K562 (cell line): ENCODE results near the gene EYA3. TPM values are rescaled to one million over a fixed set of nuclear protein-coding genes. Genes with fewer than 3 reads are reported as not detected.

Source experiments
- ATAC-seq: fragments of 200-7000 bp; cut with Tn5 transposase; 3 replicates; pipeline ENCODE4 v1.9.1; 2020; ENCODE audit warnings: moderate library complexity
- BruUV-seq: library from RNA; stranded (reverse); fragments of 400-500 nt; replicated peaks from 2 replicates; lab custom pipeline; 2021; lab: Mats Ljungman, UMichigan
- CTCF ChIA-PET: fragments of 300-600 bp; formaldehyde crosslinking; extraction: SDS; loops from one replicate; lab custom pipeline; 2021; ENCODE audit warnings: low intra/inter-chr PET ratio; lab: Yijun Ruan, JAX
- POLR2A ChIA-PET: fragments of 300-600, 350-650 bp; sonication (Branson Sonifier 250); formaldehyde crosslinking; extraction: SDS; loops from one replicate; lab custom pipeline; 2021; ENCODE audit warnings: antibody characterized with exemption, inconsistent platforms; lab: Yijun Ruan, JAX
- DNase-seq, 4 experiments: peaks; one replicate each; pipeline versions ENCODE4 v3.0.0 to v3.0.0-alpha.2; 2011 to 2018; ENCODE audit warnings: low spot score in 3 of 4, mixed read lengths in 3 of 4; ENCODE audit errors: extremely low read depth in 1 of 4
- FAIRE-seq: peaks from 2 replicates; lab custom pipeline; 2011; peaks lifted over from hg19 to GRCh38; lab: Jason Lieb, UNC
- H2AFZ ChIP-seq: 2 replicates; pipeline ENCODE4 v1.6.0; 2011; ENCODE audit warnings: low read depth, low read length, control low read depth, inconsistent platforms
- H3K27ac ChIP-seq: fragments of 200-600 bp; 3 replicates; pipeline ENCODE4 v1.8.0; 2011; ENCODE audit warnings: low read depth, mild to moderate bottlenecking, control low read depth, inconsistent platforms, low read length, moderate library complexity, mixed read lengths; ENCODE audit errors: extremely low read depth
- H3K27me3 ChIP-seq, 2 experiments: fragments of 300-600 bp in 1 of 2; 2 replicates in 1 of 2; 3 replicates in 1 of 2; pipeline versions ENCODE4 v1.6.0 to v1.8.0; 2011; ENCODE audit warnings: inconsistent platforms in 2 of 2, low read length in 2 of 2, mild to moderate bottlenecking in 1 of 2, mixed read lengths in 1 of 2, moderate library complexity in 1 of 2; ENCODE audit not compliant: control insufficient read depth in 2 of 2, insufficient read depth in 2 of 2
- H3K36me3 ChIP-seq: fragments of 300-600 bp; 3 replicates; pipeline ENCODE4 v1.8.0; 2011; ENCODE audit warnings: mild to moderate bottlenecking, low read length, inconsistent platforms; ENCODE audit not compliant: control insufficient read depth, insufficient read depth
- H3K4me1 ChIP-seq, 2 experiments: fragments of 200-600 bp in 1 of 2; replicated peaks in 1 of 2; 2 replicates in 1 of 2; 3 replicates in 1 of 2; pipeline versions ENCODE4 v1.5.1 to v1.8.0; 2011; ENCODE audit warnings: inconsistent platforms in 2 of 2, low read length in 2 of 2, mild to moderate bottlenecking in 1 of 2, mixed read lengths in 1 of 2, moderate library complexity in 1 of 2; ENCODE audit not compliant: control insufficient read depth in 2 of 2, insufficient read depth in 2 of 2
- H3K4me2 ChIP-seq: 2 replicates; pipeline ENCODE4 v1.6.1; 2011; ENCODE audit warnings: low read length, control low read depth, inconsistent platforms, mixed read lengths; ENCODE audit not compliant: insufficient read depth
- H3K4me3 ChIP-seq: fragments of 200-600 bp; sonication (generic), shearing (Covaris generic); 2 replicates; pipeline ENCODE4 v1.5.1; 2016; ENCODE audit warnings: control low read depth, inconsistent platforms
- H3K79me2 ChIP-seq: fragments of 200-600 bp; 3 replicates; pipeline ENCODE4 v1.8.0; 2011; ENCODE audit warnings: low read length, inconsistent platforms; ENCODE audit not compliant: control insufficient read depth, insufficient read depth
- H3K9ac ChIP-seq, 2 experiments: 2 replicates each; pipeline versions ENCODE4 v1.6.0 to v1.6.1; 2011; ENCODE audit warnings: low read depth in 2 of 2, low read length in 2 of 2, control low read depth in 1 of 2, inconsistent platforms in 1 of 2, mild to moderate bottlenecking in 1 of 2, mixed read lengths in 1 of 2; ENCODE audit not compliant: insufficient read depth in 1 of 2
- H3K9me1 ChIP-seq: one replicate; pipeline ENCODE4 v1.6.0; 2011; ENCODE audit warnings: inconsistent platforms, mild to moderate bottlenecking, low read length, moderate library complexity; ENCODE audit not compliant: control insufficient read depth, insufficient read depth
- H3K9me3 ChIP-seq: replicated peaks from 2 replicates; pipeline ENCODE4 v1.5.1; 2011; ENCODE audit warnings: low read depth, low read length, inconsistent platforms; ENCODE audit not compliant: control insufficient read depth, insufficient read depth
- H4K20me1 ChIP-seq: replicated peaks from 2 replicates; pipeline ENCODE4 v1.6.1; 2011; ENCODE audit warnings: low read length, inconsistent platforms, mixed read lengths; ENCODE audit not compliant: control insufficient read depth, insufficient read depth
- ATF1 ChIP-seq, 2 experiments: fragments of 450-650 bp in 1 of 2; IDR thresholded peaks; 2 replicates each; pipeline ENCODE4 v1.6.1; 2016; ENCODE audit warnings: missing compliant biosample characterization in 1 of 2, missing genetic modification characterization in 1 of 2
- CEBPB ChIP-seq: fragments of 450-650 bp; IDR thresholded peaks from 2 replicates; pipeline ENCODE4 v1.6.1; 2016; ENCODE audit warnings: missing genetic modification characterization, missing compliant biosample characterization
- CEBPG ChIP-seq, 3 experiments: fragments of 200-800 bp in 1 of 3; sonication (Bioruptor generic) in 1 of 3; sonication (generic) in 1 of 3; formaldehyde crosslinking in 1 of 3; IDR thresholded peaks in 2 of 3; conservative IDR thresholded peaks in 1 of 3; 2 replicates each; pipeline versions ENCODE4 v1.6.1 to v1.8.0; 2016 to 2022; ENCODE audit warnings: missing compliant biosample characterization in 2 of 3, missing genetic modification characterization in 2 of 3, mild to moderate bottlenecking in 1 of 3, missing genetic modification reagents in 1 of 3
- COPS2 ChIP-seq: fragments of 450-650 bp; conservative IDR thresholded peaks from 2 replicates; pipeline ENCODE4 v1.6.1; 2016; ENCODE audit warnings: mild to moderate bottlenecking, moderate library complexity
- DACH1 ChIP-seq: fragments of 450-650 bp; IDR thresholded peaks from 2 replicates; pipeline ENCODE4 v1.6.1; 2018; ENCODE audit not compliant: partially characterized antibody
- ELF1 ChIP-seq: fragments of 200-800 bp; sonication (Bioruptor generic); IDR thresholded peaks from 2 replicates; pipeline ENCODE4 v1.6.1; 2016; ENCODE audit warnings: missing genetic modification characterization, missing compliant biosample characterization
- SPI1 ChIP-seq: IDR thresholded peaks from 2 replicates; pipeline ENCODE4 v1.6.1; 2011; ENCODE audit warnings: low read depth, low read length, control low read depth, borderline replicate concordance
- WGBS: fragments of 100-300 bp; shearing (Covaris generic); methylation state at CpG from one replicate; pipeline ENCODE4 v1.1.6; 2016; ENCODE audit warnings: low coverage, mixed read lengths; ENCODE audit not compliant: insufficient coverage; ENCODE audit errors: missing lambda C conversion rate; 5-methylcytosine and 5-hydroxymethylcytosine counted together
- in situ Hi-C: fragments of 300-500 bp; cut with MboI; formaldehyde crosslinking; loops from 4 replicates; pipeline ENCODE4 v1.15.0; 2018; ENCODE audit warnings: inconsistent platforms, mixed read lengths
- intact Hi-C: fragments of 100-400 bp; cut with micrococcal nuclease; formaldehyde crosslinking; loops from 2 replicates; pipeline ENCODE4 v1.14.2; 2022
- polyA plus RNA-seq, 8 experiments: library from polyadenylated mRNA; depleted of rRNA in 4 of 8; stranded (reverse) in 5 of 8; unstranded in 3 of 8; fragments of >200 nt; fragmentation: Nextera tagmentation in 2 of 8; fragmentation: Illumina TruSeq in 1 of 8; extraction: Ambion mirVana in 2 of 8; extraction: Trizol in 1 of 8; gene quantifications; 2 replicates each; pipeline versions ENCODE4 v1.2.1 to v1.2.3, GENCODE V29; 2011 to 2014; ENCODE audit warnings: inconsistent platforms in 1 of 8, missing spikeins in 1 of 8
- total RNA-seq, 7 experiments: library from RNA; depleted of rRNA in 6 of 7; stranded (reverse); fragments of >200 nt in 6 of 7; fragmentation: Illumina TruSeq in 2 of 7; extraction: Trizol in 2 of 7; gene quantifications; 2 replicates each; pipeline versions ENCODE4 v1.2.1 to v1.2.3, GENCODE V29; 2011 to 2021; ENCODE audit warnings: low replicate concordance in 1 of 7
- TF ChIP-seq, protein P1 (sequence below): fragments of 450-650 bp; IDR thresholded peaks from 2 replicates; pipeline ENCODE4 v1.6.1; 2018; ENCODE audit not compliant: partially characterized antibody

Gene EYA3
- total and polyA plus RNA-seq, 9 of the 15 experiments (the other 6 are each of a cell fraction or from before 2014, with no cell fraction given): 21.7 to 64.0 (median 43.6) TPM

DNA sequence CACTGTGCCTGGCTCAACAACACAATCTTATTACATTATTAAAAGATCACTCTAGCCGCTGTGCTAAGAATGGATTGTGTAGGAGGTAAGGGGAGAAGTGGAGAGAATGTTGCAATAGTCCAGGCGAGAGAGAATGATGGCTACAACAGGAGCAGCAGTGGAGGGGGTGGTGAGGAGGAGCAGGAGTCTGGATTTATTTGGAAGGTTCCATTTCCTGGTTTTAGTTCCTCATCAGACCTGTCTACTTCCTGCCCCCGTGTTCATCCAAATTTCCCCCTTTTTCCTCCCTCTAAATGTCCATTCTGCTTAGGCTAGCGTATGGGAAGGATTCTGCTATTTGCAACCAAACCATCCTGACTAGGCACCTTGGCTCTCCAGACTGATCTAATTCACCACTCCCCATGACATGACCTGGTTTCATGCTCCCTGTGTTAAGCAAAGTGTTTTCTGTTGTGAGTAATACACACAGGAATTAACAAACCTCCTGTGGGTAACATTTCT lies 35.1 kb upstream of the EYA3 start:
- Histone ChIP-seq H3K9ac (no peak overlapping the region), H3K9me3 (no peaks in the 10 kb centered on the region), H3K4me2 (peak overlapping the region; percentile 16; the same call in 1 of the 2 replicates), H3K36me3 (no peaks in the 10 kb centered on the region), H3K4me1 (peaks cover 5 to 14% of the 10 kb centered on the region in 2 experiments), H4K20me1 (no peaks in the 10 kb centered on the region), H2AFZ (peak overlapping the region; percentile 85), H3K79me2 (no peaks in the 10 kb centered on the region), H3K4me3 (no peak overlapping the region), H3K9me1 (no peaks in the 10 kb centered on the region), H3K27me3 (no peaks in the 10 kb centered on the region; a peak in 1 of 5 replicates), H3K27ac (no peak overlapping the region)
- FAIRE-seq: no peak
- DNase-seq: no peak
- no TSS peak for BruUV-seq
- in situ Hi-C loops (loop anchor here (10.0 kb wide), 1 partner anchor 911 kb away; no protein-coding TSS in a partner anchor), intact Hi-C loops (no loop called here)
- ATAC-seq: peak; percentile 25; the same call in 2 of the 3 replicates
- CTCF ChIA-PET: no interaction called here
- POLR2A ChIA-PET: interaction anchor here (1.3 kb wide), 1 partner anchor 13 kb away, joined by 7 read pairs; no protein-coding TSS in a partner anchor
- TF ChIP-seq ATF1 (CRISPR knock-in tag; IDR thresholded peaks at IDR 0.05) (no peak), ATF1 (tag; IDR thresholded peaks at IDR 0.05) (no peak), SPI1 (0 out of 2 replicates have a peak, but pooled peaks have one; percentile 9), CEBPB (tag) (peak; percentile 89), COPS2 (no peak), DACH1 (no peak), ELF1 (peak; percentile 43; the same call in 1 of the 2 replicates), CEBPG (CRISPR knock-in tag; IDR thresholded peaks at IDR 0.05) (no peak), CEBPG (tag; conservative IDR thresholded peaks at IDR 0.05 in 1 of 2, IDR thresholded peaks at IDR 0.05 in 1 of 2) (peak; percentile 59 to 71; a peak in 3 of 4 replicates)
- TF ChIP-seq, protein P1, sequence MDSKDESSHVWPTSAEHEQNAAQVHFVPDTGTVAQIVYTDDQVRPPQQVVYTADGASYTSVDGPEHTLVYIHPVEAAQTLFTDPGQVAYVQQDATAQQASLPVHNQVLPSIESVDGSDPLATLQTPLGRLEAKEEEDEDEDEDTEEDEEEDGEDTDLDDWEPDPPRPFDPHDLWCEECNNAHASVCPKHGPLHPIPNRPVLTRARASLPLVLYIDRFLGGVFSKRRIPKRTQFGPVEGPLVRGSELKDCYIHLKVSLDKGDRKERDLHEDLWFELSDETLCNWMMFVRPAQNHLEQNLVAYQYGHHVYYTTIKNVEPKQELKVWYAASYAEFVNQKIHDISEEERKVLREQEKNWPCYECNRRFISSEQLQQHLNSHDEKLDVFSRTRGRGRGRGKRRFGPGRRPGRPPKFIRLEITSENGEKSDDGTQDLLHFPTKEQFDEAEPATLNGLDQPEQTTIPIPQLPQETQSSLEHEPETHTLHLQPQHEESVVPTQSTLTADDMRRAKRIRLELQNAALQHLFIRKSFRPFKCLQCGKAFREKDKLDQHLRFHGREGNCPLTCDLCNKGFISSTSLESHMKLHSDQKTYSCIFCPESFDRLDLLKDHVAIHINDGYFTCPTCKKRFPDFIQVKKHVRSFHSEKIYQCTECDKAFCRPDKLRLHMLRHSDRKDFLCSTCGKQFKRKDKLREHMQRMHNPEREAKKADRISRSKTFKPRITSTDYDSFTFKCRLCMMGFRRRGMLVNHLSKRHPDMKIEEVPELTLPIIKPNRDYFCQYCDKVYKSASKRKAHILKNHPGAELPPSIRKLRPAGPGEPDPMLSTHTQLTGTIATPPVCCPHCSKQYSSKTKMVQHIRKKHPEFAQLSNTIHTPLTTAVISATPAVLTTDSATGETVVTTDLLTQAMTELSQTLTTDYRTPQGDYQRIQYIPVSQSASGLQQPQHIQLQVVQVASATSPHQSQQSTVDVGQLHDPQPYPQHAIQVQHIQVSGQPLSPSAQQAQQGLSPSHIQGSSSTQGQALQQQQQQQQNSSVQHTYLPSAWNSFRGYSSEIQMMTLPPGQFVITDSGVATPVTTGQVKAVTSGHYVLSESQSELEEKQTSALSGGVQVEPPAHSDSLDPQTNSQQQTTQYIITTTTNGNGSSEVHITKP: peak; percentile 89
- 20% methylated on average over 4 of the region's 4 CpGs for WGBS
